NCI-H2107 (cell line): ENCODE data around the gene USP49.

Source experiments
- DNase-seq: peaks from one replicate; lab custom pipeline; 2025; lab: John Stamatoyannopoulos, UW

USP49 gene

GRCh38 chr6:41929924-41930323 is 34.7 kb upstream of the USP49 start:
- no peak for DNase-seq

GRCh38 chr6:41927253-41927652 is 32.1 kb upstream of the USP49 start:
- no peak for DNase-seq

GRCh38 chr6:41922154-41922553 is 27.0 kb upstream of the USP49 start:
- no peak for DNase-seq

GRCh38 chr6:41921712-41921998 is 26.5 kb upstream of the USP49 start:
- DNase-seq, result no peak

- peak; percentile 74 for DNase-seq
Observed at GRCh38 chr6:41920921-41921711, 25.9 kb upstream of the USP49 start, which contains the start of the genes BYSL and MED20. BYSL (plus strand) TSS chr6:41921499; CDS start chr6:41921563, 64 bp downstream. MED20 (minus strand) TSS chr6:41921139; CDS start chr6:41921018, 121 bp downstream.

- DNase-seq, result no peak
Observed at GRCh38 chr6:41917528-41917927, 22.4 kb upstream of the USP49 start.

GRCh38 chr6:41914869-41915530 is 19.8 kb upstream of the USP49 start:
- no peak for DNase-seq

- no peak for DNase-seq
Observed at GRCh38 chr6:41914343-41914742, 19.2 kb upstream of the USP49 start.

- no peak for DNase-seq
Observed at GRCh38 chr6:41909727-41910126, 14.6 kb upstream of the USP49 start.

- DNase-seq, result no peak
Observed at GRCh38 chr6:41901882-41902519, 6.8 kb upstream of the USP49 start.

GRCh38 chr6:41900861-41901260 is 5.7 kb upstream of the USP49 start:
- DNase-seq, result no peak

GRCh38 chr6:41896281-41896680 is 1.1 kb upstream of the USP49 start:
- no peak for DNase-seq

GRCh38 chr6:41894366-41895299 is 542 bp downstream of the USP49 start:
- DNase-seq, result no peak

GRCh38 chr6:41892921-41893564 is 2.1 kb downstream of the USP49 start:
- no peak for DNase-seq

GRCh38 chr6:41887331-41887751 is 7.8 kb downstream of the USP49 start:
- DNase-seq, result no peak

- DNase-seq, result no peak
Observed at GRCh38 chr6:41885930-41886329, 9.2 kb downstream of the USP49 start.

GRCh38 chr6:41884957-41885356 is 10.2 kb downstream of the USP49 start:
- no peak for DNase-seq

GRCh38 chr6:41881506-41881905 is 13.7 kb downstream of the USP49 start:
- no peak for DNase-seq

GRCh38 chr6:41878961-41879405 is 16.2 kb downstream of the USP49 start:
- DNase-seq, result no peak

GRCh38 chr6:41878246-41878645 is 16.9 kb downstream of the USP49 start:
- no peak for DNase-seq

- no peak for DNase-seq
Observed at GRCh38 chr6:41877051-41877680, 18.0 kb downstream of the USP49 start.
